Skeletal muscle tissue (tissue), 4 donors: ENCODE data around the gene PTPRA. TPM values are rescaled to one million over a fixed set of nuclear protein-coding genes. Genes with fewer than 3 reads are reported as not detected.
"Not testable (repeated sequence)": the region's sequence is repeated elsewhere in the genome, so short reads cannot be mapped to it uniquely, and the experiment has no call there.

ENCODE experiments used
- H3K27ac ChIP-seq: one replicate; pipeline ENCODE4 v1.7.0; 2013; ENCODE audit warnings: mild to moderate bottlenecking, low read depth, low read length, inconsistent platforms
- H3K27me3 ChIP-seq, 3 donors: one replicate each; pipeline ENCODE4 v1.7.0; 2013; ENCODE audit warnings: low read length in 3 of 3; ENCODE audit not compliant: control insufficient read depth in 3 of 3, insufficient read depth in 3 of 3
- H3K36me3 ChIP-seq, 3 donors: one replicate each; pipeline ENCODE4 v1.7.0; 2013; ENCODE audit warnings: low read length in 3 of 3; ENCODE audit not compliant: control insufficient read depth in 3 of 3, insufficient read depth in 3 of 3
- H3K4me1 ChIP-seq, 3 donors: one replicate each; pipeline ENCODE4 v1.7.0; 2013; ENCODE audit warnings: low read length in 3 of 3, mild to moderate bottlenecking in 3 of 3; ENCODE audit not compliant: control insufficient read depth in 3 of 3, insufficient read depth in 3 of 3
- H3K4me3 ChIP-seq, 3 donors: one replicate each; pipeline ENCODE4 v1.7.0; 2013; ENCODE audit warnings: low read length in 3 of 3
- H3K9ac ChIP-seq, 3 donors: one replicate each; pipeline ENCODE4 v1.7.0; 2013; ENCODE audit warnings: low read length in 3 of 3, mild to moderate bottlenecking in 3 of 3, moderate library complexity in 2 of 3, low read depth in 1 of 3
- H3K9me3 ChIP-seq, 3 donors: one replicate each; pipeline ENCODE4 v1.7.0; 2013; ENCODE audit warnings: low read length in 3 of 3; ENCODE audit not compliant: control insufficient read depth in 3 of 3
- total RNA-seq: library from RNA; depleted of rRNA; stranded (reverse); fragments of >200 nt; gene quantifications from one replicate; pipeline ENCODE4 v1.2.3, GENCODE V29; 2014
- donor health status: Osteomylitis.

PTPRA gene
- 93.4 TPM for total RNA-seq

GRCh38 chr20:2873010-2873746 lies at the start of gene PTPRA:
TSS of gene PTPRA (plus strand) at chr20:2873481. CDS start at chr20:2964278, 90,797 bp downstream.
- H3K27me3 ChIP-seq: no peaks in the 10 kb centered on the region
- peaks cover 32 to 35% (median 32%) of the 10 kb centered on the region in 3 donors for H3K4me1 ChIP-seq
- H3K27ac ChIP-seq: peak within 1 kb of the TSS; percentile 63
- H3K9ac ChIP-seq: peak within 1 kb of the TSS; percentile 83 to 88 (median 87)
- H3K4me3 ChIP-seq: peak within 1 kb of the TSS; percentile 81 to 93 (median 91)
- peaks cover 0 to 2% (median 0%) of the 10 kb centered on the region in 3 donors for H3K36me3 ChIP-seq
- H3K9me3 ChIP-seq: no peaks in the 10 kb centered on the region

- no peak overlapping the region for H3K27ac ChIP-seq
- H3K4me3 ChIP-seq: no peak overlapping the region
- H3K9ac ChIP-seq: no peak overlapping the region
- no peaks in the 10 kb centered on the region for H3K4me1 ChIP-seq
- peaks cover 12 to 19% (median 15%) of the 10 kb centered on the region in 3 donors for H3K27me3 ChIP-seq
- no peaks in the 10 kb centered on the region for H3K36me3 ChIP-seq
- no peaks in the 10 kb centered on the region for H3K9me3 ChIP-seq
Measured at GRCh38 chr20:2825761-2826160, 47.5 kb upstream of the PTPRA start.

DNA sequence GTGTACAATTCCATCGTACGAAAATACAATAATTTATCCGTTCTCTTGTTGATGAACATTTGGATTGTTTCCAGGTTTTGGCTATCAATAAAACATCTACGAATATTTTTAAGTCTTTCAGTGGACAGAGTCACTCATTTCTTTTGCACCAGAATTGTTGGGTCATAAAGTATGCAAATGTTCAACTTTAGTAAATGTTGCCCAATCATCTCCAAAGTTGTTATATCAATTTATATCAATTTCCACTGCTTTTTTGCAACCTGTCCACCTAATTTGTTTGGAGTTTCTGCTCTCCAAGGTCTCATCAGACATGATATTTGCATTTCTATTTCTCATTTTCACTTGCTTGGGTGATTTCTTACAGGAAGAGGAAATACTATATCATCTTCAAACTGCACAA lies 46.6 kb upstream of the PTPRA start:
- H3K4me3 ChIP-seq: no peak overlapping the region
- no peak overlapping the region for H3K9ac ChIP-seq
- peaks cover 5 to 12% (median 10%) of the 10 kb centered on the region in 3 donors for H3K27me3 ChIP-seq
- H3K36me3 ChIP-seq: no peaks in the 10 kb centered on the region
- no peaks in the 10 kb centered on the region for H3K9me3 ChIP-seq
- H3K4me1 ChIP-seq: no peaks in the 10 kb centered on the region
- no peak overlapping the region for H3K27ac ChIP-seq

GRCh38 chr20:2829376-2829775 lies 43.9 kb upstream of the PTPRA start:
- H3K9me3 ChIP-seq: no peaks in the 10 kb centered on the region
- peaks cover 3 to 11% (median 10%) of the 10 kb centered on the region in 3 donors for H3K27me3 ChIP-seq
- no peak overlapping the region for H3K4me3 ChIP-seq
- H3K36me3 ChIP-seq: no peaks in the 10 kb centered on the region
- H3K27ac ChIP-seq: no peak overlapping the region
- H3K9ac ChIP-seq: no peak overlapping the region
- H3K4me1 ChIP-seq: no peaks in the 10 kb centered on the region

DNA sequence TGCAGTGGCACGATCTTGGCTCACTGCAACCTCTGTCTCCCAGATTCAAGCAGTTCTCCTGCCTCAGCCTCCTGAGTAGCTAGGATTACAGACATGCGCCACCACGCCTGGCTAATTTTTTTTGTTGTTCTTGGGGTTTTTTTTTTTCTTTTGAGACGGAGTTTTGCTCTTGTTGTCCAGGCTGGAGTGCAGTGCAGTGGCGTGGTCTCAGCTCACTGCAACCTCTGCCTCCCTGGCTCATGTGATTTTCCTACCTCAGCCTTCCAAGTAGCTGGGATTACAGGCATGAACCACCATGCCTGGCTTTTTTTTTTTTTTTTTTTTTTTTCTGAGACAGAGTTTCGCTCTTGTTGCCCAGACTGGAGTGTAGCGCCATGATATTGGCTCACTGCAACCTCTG lies 42.1 kb upstream of the PTPRA start:
- H3K9me3 ChIP-seq, H3K9ac ChIP-seq, H3K27ac ChIP-seq, H3K4me1 ChIP-seq, H3K4me3 ChIP-seq, H3K36me3 ChIP-seq: not testable (repeated sequence)
- peaks cover 3 to 10% (median 6%) of the 10 kb centered on the region in 3 donors for H3K27me3 ChIP-seq

DNA sequence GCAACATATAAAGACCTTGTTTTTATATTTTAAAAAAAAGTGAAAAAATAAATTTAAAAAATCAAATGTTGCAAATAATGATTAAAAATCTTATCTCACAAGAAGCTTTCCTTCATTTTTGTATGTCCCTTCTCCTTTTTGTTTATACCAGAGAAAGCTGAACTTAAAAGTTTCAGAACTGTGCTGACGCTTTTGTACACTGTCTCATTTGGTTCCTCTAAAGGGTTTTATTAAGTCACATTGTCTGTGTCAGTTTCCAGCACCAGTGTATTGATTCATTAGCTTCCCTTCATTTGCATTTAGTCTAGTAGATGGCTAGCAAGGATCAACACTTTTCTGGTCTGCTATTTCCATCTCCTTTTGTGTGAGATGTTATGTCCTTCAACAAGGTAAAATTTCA lies 39.5 kb upstream of the PTPRA start:
- Histone ChIP-seq H3K9ac (no peak overlapping the region), H3K27me3 (peaks cover 0 to 3% (median 0%) of the 10 kb centered on the region in 3 donors), H3K36me3 (peaks cover 13 to 16% (median 15%) of the 10 kb centered on the region in 3 donors), H3K4me1 (no peaks in the 10 kb centered on the region), H3K27ac (no peak overlapping the region), H3K9me3 (no peaks in the 10 kb centered on the region), H3K4me3 (no peak overlapping the region)

- no peaks in the 10 kb centered on the region for H3K9me3 ChIP-seq
- peaks cover 0 to 3% (median 0%) of the 10 kb centered on the region in 3 donors for H3K27me3 ChIP-seq
- no peak overlapping the region for H3K27ac ChIP-seq
- H3K4me3 ChIP-seq: no peak overlapping the region
- H3K36me3 ChIP-seq: peaks cover 13 to 16% (median 15%) of the 10 kb centered on the region in 3 donors
- peaks cover 0 to 4% (median 3%) of the 10 kb centered on the region in 3 donors for H3K4me1 ChIP-seq
- no peak overlapping the region for H3K9ac ChIP-seq
Measured at GRCh38 chr20:2834401-2835110, 38.7 kb upstream of the PTPRA start.

GRCh38 chr20:2835331-2835796 lies 37.9 kb upstream of the PTPRA start:
- H3K27ac ChIP-seq: no peak overlapping the region
- no peaks in the 10 kb centered on the region for H3K9me3 ChIP-seq
- no peak overlapping the region for H3K9ac ChIP-seq
- H3K4me3 ChIP-seq: no peak overlapping the region
- no peaks in the 10 kb centered on the region for H3K27me3 ChIP-seq
- H3K4me1 ChIP-seq: peaks cover 6 to 12% (median 10%) of the 10 kb centered on the region in 3 donors
- H3K36me3 ChIP-seq: peaks cover 13 to 16% (median 15%) of the 10 kb centered on the region in 3 donors

- no peaks in the 10 kb centered on the region for H3K9me3 ChIP-seq
- no peak overlapping the region for H3K4me3 ChIP-seq
- H3K9ac ChIP-seq: no peak overlapping the region
- H3K4me1 ChIP-seq: peaks cover 6 to 13% (median 10%) of the 10 kb centered on the region in 3 donors
- H3K27ac ChIP-seq: no peak overlapping the region
- peaks cover 13 to 16% (median 15%) of the 10 kb centered on the region in 3 donors for H3K36me3 ChIP-seq
- no peaks in the 10 kb centered on the region for H3K27me3 ChIP-seq
Measured at GRCh38 chr20:2836035-2836434, 37.2 kb upstream of the PTPRA start.
